ENCODE results near the gene GTF3C1. TPM values are rescaled to one million over a fixed set of nuclear protein-coding genes. Genes with fewer than 3 reads are reported as not detected.

The GTF3C1 gene
- total and polyA plus RNA-seq, 2 of the 8 experiments (the other 6 are each of a cell fraction or from before 2014, with no cell fraction given), result 89.3 to 126 TPM

DNA sequence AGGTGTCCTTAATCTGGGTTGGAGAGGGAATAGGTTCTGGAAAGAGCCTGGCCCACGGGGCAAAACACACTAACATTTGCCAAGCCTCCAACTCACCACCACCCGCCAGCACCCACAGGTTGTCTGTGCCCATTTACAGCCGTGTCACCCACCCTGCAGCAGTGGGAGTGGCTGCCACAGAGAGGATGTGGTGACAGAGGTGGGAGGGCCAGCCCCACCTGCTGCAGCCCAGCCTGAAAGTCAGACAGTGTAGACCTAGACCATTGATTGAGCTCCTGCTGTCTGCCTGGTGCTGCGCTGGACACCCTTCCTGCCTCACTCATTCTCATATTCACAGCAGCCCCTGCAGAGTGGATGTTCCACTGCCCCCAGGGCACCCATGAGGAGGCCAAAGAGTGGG, 103.0 kb downstream of the GTF3C1 start:
- no peaks in the 10 kb centered on the region for H3K79me1 ChIP-seq (ENCODE audit: low read depth, low read length)
- H2AFZ ChIP-seq (ENCODE audit: low read length), result no peak overlapping the region
- ChIA-PET POLR2A (ENCODE audit: partially characterized antibody) (no interaction called here), CTCF (ENCODE audit: partially characterized antibody) (interaction anchor here (0.6 to 1.0 kb wide), 2 partner anchors 74 to 601 kb away, joined by 3 read pairs; no protein-coding TSS in a partner anchor)
- H4K8ac ChIP-seq (ENCODE audit: extremely low read depth, insufficient read depth, low read length), result no peak overlapping the region
- H3K56ac ChIP-seq (replicated peaks; ENCODE audit: insufficient read length, low read depth, low read length), result no peak overlapping the region
- H3K4ac ChIP-seq (replicated peaks; ENCODE audit: insufficient read length, low read depth, low read length), result no peak overlapping the region
- H4K91ac ChIP-seq (replicated peaks; ENCODE audit: insufficient read length, low read length), result no peak overlapping the region
- H2AK5ac ChIP-seq (ENCODE audit: low read depth, low read length), result no peak overlapping the region
- H3K23me2 ChIP-seq (ENCODE audit: low read depth, low read length), result peaks cover 2% of the 10 kb centered on the region
- TF ChIP-seq MAX (IDR thresholded peaks at IDR 0.05), result no peak
- TF ChIP-seq BRCA1 (IDR thresholded peaks at IDR 0.05; ENCODE audit: low read depth, low read length), result no peak
- no peak for TF ChIP-seq CHD1 (IDR thresholded peaks at IDR 0.05; ENCODE audit: low read depth, low read length)
- TF ChIP-seq RAD21 (IDR thresholded peaks at IDR 0.05 in 1 of 2, conservative IDR thresholded peaks at IDR 0.05 in 1 of 2; ENCODE audit: low read depth in 2 of 2, low read length in 2 of 2), result no peak
- no peak for TF ChIP-seq BCL11A (IDR thresholded peaks at IDR 0.05; ENCODE audit: low read depth in 2 of 2, low read length in 2 of 2)
- TF ChIP-seq YY1 (IDR thresholded peaks at IDR 0.05; ENCODE audit: low read depth, low read length), result no peak
- TF ChIP-seq TBP (IDR thresholded peaks at IDR 0.05; ENCODE audit: low read depth, low read length), result no peak
- TF ChIP-seq GTF2F1 (IDR thresholded peaks at IDR 0.05; ENCODE audit: borderline replicate concordance, low read depth, low read length), result no peak
- no peak for TF ChIP-seq GABPA (IDR thresholded peaks at IDR 0.05; ENCODE audit: borderline replicate concordance, insufficient read depth, low read length)
- TF ChIP-seq, protein P1, sequence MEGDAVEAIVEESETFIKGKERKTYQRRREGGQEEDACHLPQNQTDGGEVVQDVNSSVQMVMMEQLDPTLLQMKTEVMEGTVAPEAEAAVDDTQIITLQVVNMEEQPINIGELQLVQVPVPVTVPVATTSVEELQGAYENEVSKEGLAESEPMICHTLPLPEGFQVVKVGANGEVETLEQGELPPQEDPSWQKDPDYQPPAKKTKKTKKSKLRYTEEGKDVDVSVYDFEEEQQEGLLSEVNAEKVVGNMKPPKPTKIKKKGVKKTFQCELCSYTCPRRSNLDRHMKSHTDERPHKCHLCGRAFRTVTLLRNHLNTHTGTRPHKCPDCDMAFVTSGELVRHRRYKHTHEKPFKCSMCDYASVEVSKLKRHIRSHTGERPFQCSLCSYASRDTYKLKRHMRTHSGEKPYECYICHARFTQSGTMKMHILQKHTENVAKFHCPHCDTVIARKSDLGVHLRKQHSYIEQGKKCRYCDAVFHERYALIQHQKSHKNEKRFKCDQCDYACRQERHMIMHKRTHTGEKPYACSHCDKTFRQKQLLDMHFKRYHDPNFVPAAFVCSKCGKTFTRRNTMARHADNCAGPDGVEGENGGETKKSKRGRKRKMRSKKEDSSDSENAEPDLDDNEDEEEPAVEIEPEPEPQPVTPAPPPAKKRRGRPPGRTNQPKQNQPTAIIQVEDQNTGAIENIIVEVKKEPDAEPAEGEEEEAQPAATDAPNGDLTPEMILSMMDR (IDR thresholded peaks at IDR 0.05; ENCODE audit: control extremely low read depth in 1 of 3, insufficient read depth in 1 of 3, low read depth in 1 of 3, low read length in 3 of 3), result no peak
- TF ChIP-seq KDM5A (IDR thresholded peaks at IDR 0.05; ENCODE audit: low read length), result no peak
- TF ChIP-seq MAFK (IDR thresholded peaks at IDR 0.05; ENCODE audit: low read depth, low read length), result no peak
- H3K4me2 ChIP-seq (ENCODE audit: insufficient read depth in 1 of 2, low read depth in 2 of 2, low read length in 2 of 2), result no peak overlapping the region
- FAIRE-seq, result no peak
- H3K9ac ChIP-seq (replicated peaks in 1 of 4; ENCODE audit: extremely low read depth in 1 of 4, low read depth in 3 of 4, low read length in 3 of 4), result no peak overlapping the region
- no peaks in the 10 kb centered on the region; a peak in 1 of 7 replicates for H3K27me3 ChIP-seq (replicated peaks in 1 of 4; ENCODE audit: control insufficient read depth in 3 of 4, extremely low read depth in 1 of 4, insufficient read depth in 3 of 4, low read length in 3 of 4)
- H2BK20ac ChIP-seq (ENCODE audit: low read length), result no peak overlapping the region
- H3K79me2 ChIP-seq (ENCODE audit: control insufficient read depth in 1 of 2, insufficient read depth in 2 of 2, low read length in 2 of 2), result no peaks in the 10 kb centered on the region
- H3K14ac ChIP-seq (ENCODE audit: insufficient read length), result no peak overlapping the region
- no peak overlapping the region for H2BK15ac ChIP-seq (ENCODE audit: low read length)
- no peak overlapping the region for H3K4me3 ChIP-seq (ENCODE audit: extremely low read depth in 1 of 4, insufficient read depth in 2 of 4, low read depth in 3 of 4, low read length in 4 of 4)
- H3K23ac ChIP-seq (ENCODE audit: insufficient read length), result no peak overlapping the region
- no peaks in the 10 kb centered on the region for H3K36me3 ChIP-seq (ENCODE audit: control insufficient read depth in 2 of 4, insufficient read depth in 4 of 4, low read length in 3 of 4)
- H4K5ac ChIP-seq (ENCODE audit: insufficient read length, low read depth, low read length), result no peak overlapping the region
- H3K4me1 ChIP-seq (replicated peaks in 1 of 4; ENCODE audit: control insufficient read depth in 3 of 4, insufficient read depth in 4 of 4, low read length in 3 of 4), result peaks cover 0 to 2% (median 0%) of the 10 kb centered on the region in 4 experiments; a peak in 1 of 7 replicates
- no peak overlapping the region for H3K27ac ChIP-seq (ENCODE audit: low read depth, low read length)
- H2BK5ac ChIP-seq (ENCODE audit: low read depth, low read length), result no peak overlapping the region
- no peak for DNase-seq (ENCODE audit: low read depth in 1 of 2, low spot score in 2 of 2)
- no peak overlapping the region for H2BK12ac ChIP-seq (ENCODE audit: low read depth, low read length)
- peaks cover 15 to 21% of the 10 kb centered on the region in 2 experiments for H3K9me3 ChIP-seq (ENCODE audit: insufficient read depth in 2 of 2, low read depth in 1 of 2, low read length in 1 of 2)
- 91% methylated on average over 3 of the region's 4 CpGs; no CpG with 5 or more reads in 1 of the 2 experiments for WGBS, 2 experiments (ENCODE audit: extremely low coverage in 1 of 2, insufficient coverage in 1 of 2, insufficient read length in 1 of 2, insufficient replicate concordance in 2 of 2, low coverage in 1 of 2, low lambda C conversion rate in 2 of 2, missing lambda C conversion rate in 1 of 2)
- H4K20me1 ChIP-seq (replicated peaks in 1 of 2; ENCODE audit: control insufficient read depth in 1 of 2, insufficient read depth in 2 of 2, low read length in 2 of 2), result peaks cover 0 to 4% of the 10 kb centered on the region in 2 experiments
- no peak overlapping the region for H3K18ac ChIP-seq (ENCODE audit: extremely low read depth, low read length)
- no peak overlapping the region for H2BK120ac ChIP-seq (replicated peaks; ENCODE audit: low read depth, low read length)
